ENCODE results near the gene GLOD5.

Gene GLOD5

DNA sequence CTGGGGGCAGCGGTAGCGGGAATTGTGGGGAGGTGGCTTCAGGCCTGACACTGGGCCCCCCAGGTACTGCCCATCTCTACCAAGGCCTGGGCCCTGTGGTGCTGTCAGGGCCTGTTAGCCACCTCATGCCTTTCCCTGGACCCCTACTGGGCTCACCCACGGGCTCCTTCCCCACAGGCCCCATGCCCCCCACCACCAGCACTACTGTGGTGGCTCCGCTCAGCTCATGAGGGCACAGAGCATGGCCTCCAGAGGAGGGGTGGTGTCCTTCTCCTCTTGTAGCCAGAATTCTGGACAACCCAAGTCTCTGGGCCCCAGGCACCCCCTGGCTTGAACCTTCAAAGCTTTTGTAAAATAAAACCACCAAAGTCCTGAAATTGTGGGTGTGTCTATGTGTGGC, 32.4 kb downstream of the GLOD5 start:
- no peak overlapping the region for H3K27ac ChIP-seq (ENCODE audit: extremely low read depth, low read depth, low read length)
- H3K9me3 ChIP-seq (ENCODE audit: control insufficient read depth, insufficient read depth, low read depth, low read length) = no peaks in the 10 kb centered on the region
- H3K4me3 ChIP-seq (ENCODE audit: low read depth, low read length) = no peak overlapping the region
- no peaks in the 10 kb centered on the region for H3K4me1 ChIP-seq (ENCODE audit: control insufficient read depth, insufficient read depth, low read length)
- POLR2A ChIA-PET = interaction anchor here (0.7 kb wide), 1 partner anchor 80 kb away, joined by 6 read pairs; no protein-coding TSS in a partner anchor
- CTCF ChIA-PET = no interaction called here
- TF ChIP-seq IKZF3 (tag by site-specific recombination; IDR thresholded peaks at IDR 0.05) (no peak), ZNF521 (tag by site-specific recombination; IDR thresholded peaks at IDR 0.05) (no peak), YY1 (tag by site-specific recombination; IDR thresholded peaks at IDR 0.05) (no peak), ZIC2 (tag by site-specific recombination; IDR thresholded peaks at IDR 0.05) (peak; percentile 57), ZNF394 (tag by site-specific recombination; IDR thresholded peaks at IDR 0.05; ENCODE audit: borderline replicate concordance) (no peak), GLIS1 (tag by site-specific recombination; IDR thresholded peaks at IDR 0.05) (0 out of 2 replicates have a peak, but pooled peaks have one; percentile 8), ZNF529 (tag by site-specific recombination; IDR thresholded peaks at IDR 0.05; ENCODE audit: insufficient replicate concordance) (no peak)
- TF ChIP-seq, protein P1, sequence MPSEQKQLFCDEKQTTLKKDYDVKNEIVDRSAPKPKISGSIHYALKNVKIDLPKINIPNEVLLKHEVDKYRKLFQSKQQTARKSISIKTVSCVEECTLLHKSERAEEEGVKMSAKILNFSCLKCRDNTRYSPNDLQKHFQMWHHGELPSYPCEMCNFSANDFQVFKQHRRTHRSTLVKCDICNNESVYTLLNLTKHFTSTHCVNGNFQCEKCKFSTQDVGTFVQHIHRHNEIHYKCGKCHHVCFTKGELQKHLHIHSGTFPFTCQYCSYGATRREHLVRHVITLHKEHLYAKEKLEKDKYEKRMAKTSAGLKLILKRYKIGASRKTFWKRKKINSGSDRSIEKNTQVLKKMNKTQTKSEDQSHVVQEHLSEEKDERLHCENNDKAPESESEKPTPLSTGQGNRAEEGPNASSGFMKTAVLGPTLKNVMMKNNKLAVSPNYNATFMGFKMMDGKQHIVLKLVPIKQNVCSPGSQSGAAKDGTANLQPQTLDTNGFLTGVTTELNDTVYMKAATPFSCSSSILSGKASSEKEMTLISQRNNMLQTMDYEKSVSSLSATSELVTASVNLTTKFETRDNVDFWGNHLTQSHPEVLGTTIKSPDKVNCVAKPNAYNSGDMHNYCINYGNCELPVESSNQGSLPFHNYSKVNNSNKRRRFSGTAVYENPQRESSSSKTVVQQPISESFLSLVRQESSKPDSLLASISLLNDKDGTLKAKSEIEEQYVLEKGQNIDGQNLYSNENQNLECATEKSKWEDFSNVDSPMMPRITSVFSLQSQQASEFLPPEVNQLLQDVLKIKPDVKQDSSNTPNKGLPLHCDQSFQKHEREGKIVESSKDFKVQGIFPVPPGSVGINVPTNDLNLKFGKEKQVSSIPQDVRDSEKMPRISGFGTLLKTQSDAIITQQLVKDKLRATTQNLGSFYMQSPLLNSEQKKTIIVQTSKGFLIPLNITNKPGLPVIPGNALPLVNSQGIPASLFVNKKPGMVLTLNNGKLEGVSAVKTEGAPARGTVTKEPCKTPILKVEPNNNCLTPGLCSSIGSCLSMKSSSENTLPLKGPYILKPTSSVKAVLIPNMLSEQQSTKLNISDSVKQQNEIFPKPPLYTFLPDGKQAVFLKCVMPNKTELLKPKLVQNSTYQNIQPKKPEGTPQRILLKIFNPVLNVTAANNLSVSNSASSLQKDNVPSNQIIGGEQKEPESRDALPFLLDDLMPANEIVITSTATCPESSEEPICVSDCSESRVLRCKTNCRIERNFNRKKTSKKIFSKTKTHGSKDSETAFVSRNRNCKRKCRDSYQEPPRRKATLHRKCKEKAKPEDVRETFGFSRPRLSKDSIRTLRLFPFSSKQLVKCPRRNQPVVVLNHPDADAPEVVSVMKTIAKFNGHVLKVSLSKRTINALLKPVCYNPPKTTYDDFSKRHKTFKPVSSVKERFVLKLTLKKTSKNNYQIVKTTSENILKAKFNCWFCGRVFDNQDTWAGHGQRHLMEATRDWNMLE (tag by site-specific recombination; conservative IDR thresholded peaks at IDR 0.05; ENCODE audit: low read depth) = no peak
- no peaks in the 10 kb centered on the region for H3K36me3 ChIP-seq (ENCODE audit: control insufficient read depth in 2 of 2, insufficient read depth in 1 of 2, low read length in 2 of 2)

DNA sequence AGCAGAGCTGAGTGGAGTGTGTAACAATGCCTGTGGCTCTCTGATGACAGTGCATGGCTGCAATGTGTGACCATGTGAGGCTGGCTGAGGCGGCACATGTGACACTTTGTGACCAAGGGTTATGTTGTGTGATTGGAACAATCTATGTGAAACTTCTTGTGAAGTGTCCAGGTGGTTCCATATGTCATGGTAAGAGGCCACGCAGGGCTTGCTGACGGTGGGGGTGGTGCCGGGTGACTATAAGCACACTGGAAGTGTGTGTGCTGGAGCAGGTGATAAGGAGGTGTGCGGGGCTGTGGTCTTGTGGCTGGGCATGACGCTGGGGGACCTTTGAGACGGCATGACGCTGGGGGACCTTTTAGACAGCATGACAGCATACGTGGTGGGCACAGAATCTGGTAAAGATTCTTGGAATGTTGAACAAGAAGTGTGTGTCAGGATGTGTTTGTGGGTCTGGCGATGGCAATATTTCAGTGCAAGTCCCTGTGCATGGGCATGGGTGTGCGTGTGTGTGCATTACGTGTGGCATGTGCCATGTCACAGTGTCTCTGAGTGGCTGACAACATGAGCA, 32.9 kb downstream of the GLOD5 start:
- Histone ChIP-seq H3K36me3 (ENCODE audit: control insufficient read depth in 2 of 2, insufficient read depth in 1 of 2, low read length in 2 of 2) (no peaks in the 10 kb centered on the region), H3K27ac (ENCODE audit: extremely low read depth, low read depth, low read length) (no peak overlapping the region), H3K4me1 (ENCODE audit: control insufficient read depth, insufficient read depth, low read length) (no peaks in the 10 kb centered on the region), H3K9me3 (ENCODE audit: control insufficient read depth, insufficient read depth, low read depth, low read length) (no peaks in the 10 kb centered on the region), H3K4me3 (ENCODE audit: low read depth, low read length) (no peak overlapping the region)
- CTCF ChIA-PET = interaction anchor here (0.6 kb wide), 1 partner anchor 116 kb away, joined by 3 read pairs; no protein-coding TSS in a partner anchor
- POLR2A ChIA-PET = no interaction called here
- TF ChIP-seq ZNF391 (tag by site-specific recombination; IDR thresholded peaks at IDR 0.05; ENCODE audit: borderline replicate concordance, low read depth) (no peak), ZNF76 (tag by site-specific recombination; IDR thresholded peaks at IDR 0.05; ENCODE audit: borderline replicate concordance, low read depth) (no peak), WT1 (tag by site-specific recombination; IDR thresholded peaks at IDR 0.05) (no peak)
- TF ChIP-seq, protein P2, sequence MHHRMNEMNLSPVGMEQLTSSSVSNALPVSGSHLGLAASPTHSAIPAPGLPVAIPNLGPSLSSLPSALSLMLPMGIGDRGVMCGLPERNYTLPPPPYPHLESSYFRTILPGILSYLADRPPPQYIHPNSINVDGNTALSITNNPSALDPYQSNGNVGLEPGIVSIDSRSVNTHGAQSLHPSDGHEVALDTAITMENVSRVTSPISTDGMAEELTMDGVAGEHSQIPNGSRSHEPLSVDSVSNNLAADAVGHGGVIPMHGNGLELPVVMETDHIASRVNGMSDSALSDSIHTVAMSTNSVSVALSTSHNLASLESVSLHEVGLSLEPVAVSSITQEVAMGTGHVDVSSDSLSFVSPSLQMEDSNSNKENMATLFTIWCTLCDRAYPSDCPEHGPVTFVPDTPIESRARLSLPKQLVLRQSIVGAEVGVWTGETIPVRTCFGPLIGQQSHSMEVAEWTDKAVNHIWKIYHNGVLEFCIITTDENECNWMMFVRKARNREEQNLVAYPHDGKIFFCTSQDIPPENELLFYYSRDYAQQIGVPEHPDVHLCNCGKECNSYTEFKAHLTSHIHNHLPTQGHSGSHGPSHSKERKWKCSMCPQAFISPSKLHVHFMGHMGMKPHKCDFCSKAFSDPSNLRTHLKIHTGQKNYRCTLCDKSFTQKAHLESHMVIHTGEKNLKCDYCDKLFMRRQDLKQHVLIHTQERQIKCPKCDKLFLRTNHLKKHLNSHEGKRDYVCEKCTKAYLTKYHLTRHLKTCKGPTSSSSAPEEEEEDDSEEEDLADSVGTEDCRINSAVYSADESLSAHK (tag by site-specific recombination; IDR thresholded peaks at IDR 0.05) = no peak

DNA sequence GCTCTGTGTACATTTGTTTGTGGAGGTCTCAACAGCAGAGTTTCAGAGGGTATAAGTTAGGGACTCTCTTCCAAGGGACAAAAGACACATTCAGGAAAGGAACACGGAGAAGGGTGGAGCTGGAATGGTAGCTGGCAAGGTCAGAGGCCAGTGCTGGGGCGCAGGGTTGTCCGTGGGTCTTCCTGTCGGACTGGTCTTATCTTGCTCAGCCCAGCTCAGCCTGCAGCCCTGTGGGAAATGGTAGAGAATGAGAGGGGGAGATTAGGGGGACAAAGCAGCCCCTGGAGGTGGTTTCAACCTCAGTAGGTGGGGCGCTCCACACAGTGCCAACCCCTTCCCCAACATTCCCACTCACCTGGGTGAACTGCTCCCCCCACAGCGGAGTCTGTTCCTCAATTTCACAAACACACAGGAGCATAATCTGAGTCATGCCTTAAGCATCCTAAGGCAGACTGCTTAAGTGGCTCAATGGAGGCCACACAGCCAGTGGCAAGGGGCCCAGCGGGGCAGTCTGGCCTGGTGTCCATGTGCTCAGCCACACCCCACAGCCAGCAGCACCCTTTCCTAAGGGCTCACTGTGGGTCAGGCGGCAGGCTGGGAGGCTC, 33.5 kb downstream of the GLOD5 start:
- ChIA-PET CTCF (interaction anchor here (0.6 kb wide), 1 partner anchor 116 kb away, joined by 3 read pairs; no protein-coding TSS in a partner anchor), POLR2A (no interaction called here)
- Histone ChIP-seq H3K4me3 (ENCODE audit: low read depth, low read length) (no peak overlapping the region), H3K9me3 (ENCODE audit: control insufficient read depth, insufficient read depth, low read depth, low read length) (no peaks in the 10 kb centered on the region), H3K4me1 (ENCODE audit: control insufficient read depth, insufficient read depth, low read length) (no peaks in the 10 kb centered on the region), H3K27ac (ENCODE audit: extremely low read depth, low read depth, low read length) (no peak overlapping the region), H3K36me3 (ENCODE audit: control insufficient read depth in 2 of 2, insufficient read depth in 1 of 2, low read length in 2 of 2) (no peaks in the 10 kb centered on the region)
- TF ChIP-seq KLF10 (tag by site-specific recombination; IDR thresholded peaks at IDR 0.05) = no peak
- TF ChIP-seq ZNF76 (tag by site-specific recombination; IDR thresholded peaks at IDR 0.05; ENCODE audit: borderline replicate concordance, low read depth) = no peak
- TF ChIP-seq SCRT2 (tag by site-specific recombination; IDR thresholded peaks at IDR 0.05) = no peak
- no peak for TF ChIP-seq TRIM28 (IDR thresholded peaks at IDR 0.05; ENCODE audit: borderline replicate concordance, low read length)
- TF ChIP-seq GLI4 (tag by site-specific recombination; IDR thresholded peaks at IDR 0.05) = no peak
- TF ChIP-seq ZBTB17 (tag by site-specific recombination; IDR thresholded peaks at IDR 0.05) = no peak
- TF ChIP-seq ZIC2 (tag by site-specific recombination; IDR thresholded peaks at IDR 0.05) = 0 out of 2 replicates have a peak, but pooled peaks have one; percentile 29

Data from HEK293 (cell line).